ENCODE measurements around the gene OIP5.

- no peak for TF ChIP-seq CTCF (IDR thresholded peaks at IDR 0.05)
- TF ChIP-seq POLR2A (IDR thresholded peaks at IDR 0.05): no peak
Measured at GRCh38 chr15:41341519-41341918, 9.1 kb upstream of the OIP5 start.
